ENCODE data around the gene PTGES2.

PTGES2 gene

DNA sequence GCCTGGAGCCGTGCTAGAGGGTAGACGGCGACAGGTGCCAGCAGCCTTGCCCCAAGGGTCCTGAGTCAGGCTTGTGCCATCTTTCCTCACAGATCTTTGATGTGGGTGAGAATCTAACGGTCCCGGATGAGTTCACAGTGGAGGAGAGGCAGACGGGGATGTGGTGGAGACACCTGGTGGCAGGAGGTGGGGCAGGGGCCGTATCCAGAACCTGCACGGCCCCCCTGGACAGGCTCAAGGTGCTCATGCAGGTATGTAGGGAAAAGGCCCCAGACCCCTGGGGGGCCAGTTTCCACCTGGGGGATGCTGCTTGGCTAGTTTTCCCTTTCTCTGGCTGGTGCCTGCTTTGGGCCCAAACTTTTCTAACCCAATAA is 24.0 kb downstream of the PTGES2 start:
- DNase-seq (ENCODE audit: low read depth in 2 of 2) = peak in 1 of 2 donors; percentile 29

DNA sequence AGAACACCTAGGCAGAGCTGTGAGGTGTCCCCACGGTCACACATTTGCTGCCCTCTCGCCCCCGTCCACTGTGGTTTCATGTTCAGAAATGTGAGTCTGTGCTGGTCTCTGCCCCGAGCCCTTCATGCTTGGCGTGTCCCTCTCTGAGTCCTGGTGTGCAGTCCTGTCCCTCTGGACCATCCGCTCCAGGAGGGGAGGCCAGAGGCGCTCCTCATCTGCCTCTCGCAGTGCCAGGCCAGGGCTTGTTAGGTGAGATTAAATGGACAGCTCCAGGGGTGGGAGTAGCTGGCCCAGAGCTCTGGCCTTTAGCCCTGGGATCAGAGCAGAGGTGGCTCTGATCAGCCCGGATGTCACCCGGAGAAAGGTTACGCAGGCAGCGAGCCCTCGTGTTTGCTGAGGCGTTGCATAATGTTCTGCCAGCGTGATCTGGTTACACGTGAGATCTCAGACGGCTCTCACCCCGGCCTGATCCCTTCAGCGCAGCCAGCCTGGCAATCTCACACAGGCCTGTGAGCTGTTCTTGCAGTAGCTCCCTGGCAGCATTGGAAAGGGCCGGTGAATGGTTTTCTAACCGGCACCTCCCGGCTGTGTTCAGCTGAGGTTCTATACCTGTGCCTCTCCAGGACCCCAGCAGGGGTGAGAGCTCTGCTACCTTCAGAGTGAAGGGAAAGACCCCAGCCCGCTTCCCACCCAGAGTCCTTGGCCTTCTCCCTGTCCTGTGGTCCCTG is 24.5 kb downstream of the PTGES2 start:
- DNase-seq (ENCODE audit: low read depth in 2 of 2) = no peak

DNA sequence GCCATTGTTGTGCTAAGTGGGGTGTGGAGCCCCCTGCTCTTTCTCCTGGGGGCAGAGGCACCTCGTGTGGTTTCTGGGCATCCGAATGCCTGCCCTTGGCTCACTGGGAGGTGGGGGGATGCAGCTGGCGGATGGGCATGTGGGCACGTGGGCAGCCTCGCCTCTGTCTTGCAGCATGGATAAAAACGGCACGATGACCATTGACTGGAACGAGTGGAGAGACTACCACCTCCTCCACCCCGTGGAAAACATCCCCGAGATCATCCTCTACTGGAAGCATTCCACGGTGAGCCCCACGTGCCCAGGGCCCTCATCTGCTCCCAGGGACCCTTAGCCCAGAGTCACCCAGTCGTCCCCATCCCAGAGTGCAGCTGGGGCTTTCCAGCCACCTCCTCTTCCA is 25.3 kb downstream of the PTGES2 start:
- DNase-seq (ENCODE audit: low read depth in 2 of 2) = no peak

DNA sequence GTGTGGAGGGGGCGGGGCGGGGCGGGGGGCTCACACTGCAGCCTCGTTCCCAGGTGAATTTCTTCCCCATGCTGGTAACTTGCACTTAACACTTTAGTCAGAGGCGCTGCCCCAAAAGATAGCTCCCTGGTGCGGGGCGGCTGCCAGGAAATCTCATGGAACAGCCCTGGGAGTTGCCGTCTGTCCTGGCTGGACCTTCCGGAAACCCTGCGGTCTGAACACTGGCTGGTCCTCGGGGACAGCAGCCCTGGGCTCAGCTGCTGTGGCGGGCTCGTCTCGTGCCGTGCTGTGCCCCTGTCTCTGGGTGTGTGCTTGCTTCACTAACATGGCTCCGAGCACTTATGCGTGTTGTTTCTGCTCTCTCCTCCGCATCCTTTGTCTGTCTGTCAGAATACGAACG is 25.8 kb downstream of the PTGES2 start:
- no peak for DNase-seq (ENCODE audit: low read depth in 2 of 2)

DNA sequence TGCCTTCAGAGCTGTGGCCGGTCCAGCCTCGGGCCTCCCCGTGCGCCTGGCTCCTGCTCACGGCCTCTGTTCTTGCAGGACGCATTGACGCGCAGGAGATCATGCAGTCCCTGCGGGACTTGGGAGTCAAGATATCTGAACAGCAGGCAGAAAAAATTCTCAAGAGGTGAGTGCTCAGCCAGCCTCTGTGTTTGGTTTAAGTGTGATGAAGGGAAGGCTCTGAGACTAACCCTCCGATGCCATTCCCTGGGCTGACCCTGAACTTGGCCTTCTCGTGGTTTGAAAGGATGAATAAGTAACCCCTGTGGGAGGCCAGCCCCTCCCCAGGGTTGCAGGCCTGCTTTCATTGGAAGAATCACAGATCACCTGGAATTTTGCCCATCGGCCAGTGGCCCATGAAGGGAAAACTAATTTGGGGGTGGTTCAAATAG is 26.3 kb downstream of the PTGES2 start:
- DNase-seq (ENCODE audit: low read depth in 2 of 2) = no peak

DNA sequence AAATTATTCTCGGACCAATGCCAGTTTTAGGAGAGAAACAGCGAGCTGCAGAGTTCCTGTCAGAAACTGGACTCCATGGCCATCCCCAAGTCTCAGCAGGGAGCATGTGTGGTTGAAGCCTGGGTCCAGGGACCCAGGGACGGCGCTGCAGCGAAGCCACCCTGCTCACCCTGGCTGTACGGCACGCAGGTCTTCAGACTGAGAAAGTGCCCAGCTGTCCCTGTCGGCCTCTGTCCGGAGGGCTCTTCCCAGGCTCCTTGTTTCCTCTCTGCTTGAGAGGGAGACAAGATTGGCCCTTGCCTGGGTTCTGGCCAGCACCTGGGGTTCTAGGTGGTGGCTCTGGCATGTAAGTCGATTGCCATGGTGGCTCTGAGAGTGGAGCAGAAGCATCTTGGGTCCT is 26.9 kb downstream of the PTGES2 start:
- DNase-seq (ENCODE audit: low read depth in 2 of 2) = no peak

DNA sequence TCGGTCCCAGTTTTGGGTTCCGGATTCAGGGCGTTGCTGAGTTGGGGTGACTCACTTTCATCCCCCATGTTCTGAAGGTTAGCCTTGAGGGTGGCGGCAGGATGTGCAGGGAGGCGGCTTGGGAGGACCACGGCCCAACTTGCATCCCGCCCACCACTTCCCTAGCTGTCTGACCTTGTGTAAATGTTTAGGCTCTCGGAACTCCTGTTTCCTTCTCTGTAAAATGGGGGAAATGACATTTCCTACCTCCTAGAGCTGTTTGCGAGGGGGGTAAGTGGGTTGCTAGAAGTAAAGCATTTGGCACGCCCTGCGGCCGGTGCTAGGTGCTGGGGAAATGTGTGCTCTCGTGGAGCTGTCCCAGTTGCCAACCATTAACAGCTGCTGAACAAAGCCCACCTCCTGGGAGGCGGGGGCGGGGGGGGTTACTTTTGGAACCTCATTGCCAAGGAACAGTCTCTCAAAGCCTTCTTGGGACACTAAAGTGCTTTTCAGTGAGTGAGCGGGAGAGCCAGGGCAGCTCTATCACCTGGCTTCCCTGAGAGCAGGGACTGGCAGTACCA is 27.5 kb downstream of the PTGES2 start:
- DNase-seq (ENCODE audit: low read depth in 2 of 2) = no peak

DNA sequence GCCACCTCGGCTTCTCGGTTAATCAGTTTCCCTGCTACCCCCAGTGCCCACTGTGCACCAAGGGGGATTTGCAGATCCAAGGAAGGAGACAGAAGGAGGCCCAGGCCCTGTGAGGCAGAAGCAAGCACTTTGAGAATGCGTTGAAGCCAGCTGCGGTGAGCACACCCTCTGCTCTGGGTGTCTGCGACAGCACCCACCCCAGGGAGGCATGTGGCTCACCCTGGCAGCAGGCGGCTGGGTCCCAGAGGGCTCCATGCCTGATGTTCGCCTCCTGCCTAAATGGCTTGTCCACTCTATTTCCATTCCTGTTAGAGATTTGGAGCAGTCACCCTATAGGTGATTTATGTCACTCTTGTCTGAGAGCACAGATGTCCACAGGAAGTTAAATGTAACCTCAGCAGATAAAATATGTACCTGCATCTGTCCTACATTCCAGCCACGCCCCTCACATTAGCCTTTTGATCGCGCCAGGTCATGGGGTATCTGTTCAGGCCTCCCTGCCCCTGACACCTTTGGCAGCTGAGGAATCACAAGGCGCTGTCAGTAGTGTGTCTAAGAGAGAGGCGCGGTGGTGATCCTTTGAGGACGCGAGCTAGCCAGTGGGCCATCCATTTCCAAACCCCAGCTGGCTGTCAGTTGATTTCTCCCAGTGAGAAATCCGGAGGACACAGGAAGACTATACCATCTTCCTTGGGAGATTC is 28.1 kb downstream of the PTGES2 start:
- DNase-seq (ENCODE audit: low read depth in 2 of 2) = no peak

DNA sequence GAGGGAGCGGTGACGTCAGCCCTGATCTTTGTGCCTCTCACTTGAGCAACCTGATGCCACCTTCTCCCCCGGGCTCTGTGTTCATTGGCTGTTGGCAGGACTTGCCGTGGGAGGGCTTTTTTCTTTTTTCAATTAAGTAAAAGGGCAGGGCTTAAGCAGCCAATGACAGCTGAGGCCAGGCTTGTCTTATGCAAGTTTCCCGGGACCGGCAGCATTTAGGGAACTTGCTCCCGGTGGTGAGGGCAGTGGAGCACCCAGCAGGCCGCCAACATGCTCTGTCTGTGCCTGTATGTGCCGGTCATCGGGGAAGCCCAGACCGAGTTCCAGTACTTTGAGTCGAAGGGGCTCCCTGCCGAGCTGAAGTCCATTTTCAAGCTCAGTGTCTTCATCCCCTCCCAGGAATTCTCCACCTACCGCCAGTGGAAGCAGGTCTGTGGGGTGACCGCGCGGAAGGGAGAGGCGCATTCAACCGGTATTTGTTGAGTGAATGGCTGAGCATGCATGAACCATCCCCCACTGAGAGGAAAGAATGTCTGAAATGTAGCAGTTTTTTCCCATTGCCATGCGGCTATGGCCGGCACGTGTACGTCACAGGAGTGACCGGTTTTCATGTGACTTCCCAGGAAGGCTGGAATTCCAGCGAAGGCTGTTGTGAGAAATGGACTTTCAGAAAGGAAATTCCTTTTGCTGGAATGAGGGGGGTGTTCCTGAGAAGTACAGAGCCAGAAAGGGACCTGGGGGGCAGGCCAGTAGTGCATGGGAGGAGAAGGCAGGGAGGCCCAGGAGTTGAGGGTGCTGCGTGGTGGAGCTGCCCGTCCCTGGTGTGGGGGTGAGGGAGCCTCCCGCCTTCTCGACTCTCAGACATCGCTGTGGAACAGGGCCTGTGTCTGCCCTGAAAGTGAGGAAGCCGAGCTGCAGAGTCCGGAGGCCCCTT is 29.0 kb downstream of the PTGES2 start:
- DNase-seq (ENCODE audit: low read depth in 2 of 2) = peak; percentile 59 to 65

DNA sequence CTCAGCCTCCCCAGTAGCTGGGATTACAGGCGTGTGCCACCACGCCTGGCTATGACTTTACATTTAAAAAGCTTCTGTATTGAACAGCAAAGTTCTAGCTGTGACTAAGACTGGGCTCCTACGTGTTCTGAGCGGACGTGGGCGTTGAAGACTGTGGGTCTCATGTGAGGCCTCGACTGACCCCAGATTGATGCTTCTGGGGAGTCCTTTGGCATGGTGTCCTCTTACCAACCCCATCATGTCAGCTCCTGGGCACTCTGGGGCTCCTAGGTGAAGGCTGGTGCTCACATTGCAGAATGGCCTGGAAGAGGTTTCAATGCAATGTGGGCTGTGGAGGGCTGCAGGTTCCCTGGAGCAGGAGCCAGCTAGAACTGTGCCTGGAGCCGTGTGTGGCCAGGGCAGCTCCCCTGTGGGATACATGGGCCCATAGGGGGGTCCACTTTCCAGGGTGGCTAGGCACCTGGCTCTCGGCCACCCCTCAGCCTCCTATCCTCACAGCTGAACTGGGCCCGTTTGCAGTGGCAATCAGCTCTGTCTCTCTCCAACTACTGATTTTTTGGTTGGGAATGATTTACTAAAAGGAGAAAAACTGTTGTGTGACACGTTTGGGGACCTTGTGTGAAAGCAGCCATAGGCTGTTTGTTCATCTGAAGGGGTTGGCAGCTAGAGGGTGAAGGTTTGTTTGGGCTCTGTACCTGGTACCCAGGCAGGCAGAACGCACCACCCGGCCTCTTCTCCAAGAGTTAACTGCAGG is 29.8 kb downstream of the PTGES2 start:
- DNase-seq (ENCODE audit: low read depth in 2 of 2) = no peak

DNA sequence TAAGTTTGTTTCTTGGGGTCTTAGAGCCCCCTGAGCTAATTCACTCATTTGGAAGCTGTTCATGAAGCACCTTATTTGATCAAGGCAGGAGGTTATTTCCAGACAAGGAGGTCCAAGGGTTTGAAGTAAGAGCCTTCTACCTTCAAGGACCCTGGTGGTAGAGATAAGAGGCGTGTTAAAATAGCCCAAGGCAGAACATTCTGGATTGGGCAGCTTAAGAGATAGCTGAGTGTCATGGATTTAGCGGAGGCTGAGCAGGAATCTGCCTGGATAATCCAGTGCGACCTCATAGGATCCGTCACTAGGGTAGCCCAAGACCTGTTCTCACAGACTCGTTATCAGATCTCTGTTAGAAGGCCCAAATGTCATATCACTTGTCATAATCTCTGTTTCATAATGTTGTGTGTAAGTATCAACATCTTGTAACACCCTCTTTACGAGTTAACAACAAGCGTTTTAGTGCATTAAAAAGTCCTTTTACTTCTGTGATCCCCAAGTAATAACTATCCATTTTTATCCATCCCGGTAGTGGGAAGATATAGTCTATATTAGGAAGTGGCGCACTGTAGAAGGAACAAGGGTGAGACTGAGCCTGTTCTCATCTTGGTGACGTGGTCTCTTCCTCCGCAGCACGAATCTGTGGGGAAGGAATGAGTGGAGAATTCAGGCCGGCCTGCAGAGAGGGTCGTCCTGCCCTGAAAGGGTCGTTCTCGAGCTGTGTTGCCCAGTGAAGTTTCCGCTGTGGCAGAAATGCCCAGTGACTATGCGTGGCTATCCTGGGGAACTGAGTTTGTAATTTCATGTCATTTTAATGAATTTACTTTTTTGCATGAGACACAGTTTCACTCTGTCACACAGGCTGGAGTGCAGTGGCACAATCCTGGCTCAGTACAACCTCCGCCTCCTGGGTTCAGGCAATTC is 30.7 kb downstream of the PTGES2 start:
- no peak for DNase-seq (ENCODE audit: low read depth in 2 of 2)

DNA sequence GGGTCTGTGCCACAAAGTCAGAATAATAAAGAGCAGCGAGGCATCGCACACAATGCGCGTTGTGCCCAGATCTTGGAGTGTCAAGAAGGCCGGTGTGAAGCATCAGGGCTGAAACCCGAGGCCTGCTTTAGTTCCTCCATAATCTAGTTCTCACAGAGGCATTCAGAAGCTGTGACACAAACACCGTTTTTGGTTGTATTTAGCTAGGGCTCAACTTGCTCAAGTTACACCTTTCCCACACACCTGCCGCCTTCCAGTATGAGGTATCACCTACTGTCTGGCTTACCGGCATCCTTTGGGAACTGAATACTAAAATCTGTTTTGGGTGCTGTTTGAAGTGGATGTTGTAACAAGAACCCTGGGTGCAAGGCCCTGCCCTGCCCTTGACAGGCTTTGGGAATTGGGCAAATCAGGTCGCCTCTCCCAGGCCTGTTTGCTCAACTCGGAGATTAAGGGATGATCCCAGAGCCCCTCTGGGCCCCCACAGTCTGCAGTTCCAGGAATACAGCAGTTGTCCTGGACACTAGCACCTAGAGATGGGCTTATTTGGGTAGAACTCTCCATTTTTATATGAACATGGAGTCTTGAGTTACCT is 32.5 kb downstream of the PTGES2 start:
- no peak for DNase-seq (ENCODE audit: low read depth in 2 of 2)

DNA sequence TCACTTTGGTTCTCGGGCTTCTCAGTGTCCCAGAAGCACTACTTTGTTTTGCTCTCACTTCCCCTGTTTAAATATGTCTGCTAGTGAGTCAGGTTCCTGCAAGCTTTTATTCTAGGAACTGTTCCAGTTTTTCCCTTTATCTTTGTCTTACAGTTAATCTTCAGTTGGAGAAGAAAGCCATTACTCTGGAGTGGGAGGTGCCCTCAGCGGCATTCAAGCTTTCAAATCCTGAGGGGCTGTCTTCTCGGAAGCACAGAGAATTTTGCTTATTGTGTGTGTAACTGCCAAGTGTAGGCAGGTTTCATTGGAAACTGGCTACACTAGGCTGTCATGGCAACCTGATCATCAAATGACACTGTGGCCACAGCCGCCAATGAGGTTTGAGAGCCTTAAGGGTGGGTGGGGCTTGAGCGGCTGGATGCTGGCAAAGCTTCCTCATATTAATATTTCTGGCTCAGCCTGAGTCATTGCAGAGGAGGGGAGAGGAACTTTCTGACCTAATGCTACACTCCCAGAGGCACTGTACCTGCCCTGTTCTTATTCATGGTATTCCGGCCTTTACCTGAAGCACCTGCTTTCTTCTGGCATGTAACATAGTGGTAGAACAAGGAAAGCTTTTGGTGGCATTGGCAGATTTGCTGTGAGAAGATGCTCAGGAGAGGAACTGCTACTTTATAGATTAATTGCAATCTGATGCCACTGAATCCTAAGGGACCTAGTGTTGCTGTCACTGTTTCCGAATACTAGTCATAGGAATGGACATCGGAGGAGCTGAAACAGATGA is 33.2 kb downstream of the PTGES2 start:
- peak; percentile 59 to 65 for DNase-seq (ENCODE audit: low read depth in 2 of 2)

DNA sequence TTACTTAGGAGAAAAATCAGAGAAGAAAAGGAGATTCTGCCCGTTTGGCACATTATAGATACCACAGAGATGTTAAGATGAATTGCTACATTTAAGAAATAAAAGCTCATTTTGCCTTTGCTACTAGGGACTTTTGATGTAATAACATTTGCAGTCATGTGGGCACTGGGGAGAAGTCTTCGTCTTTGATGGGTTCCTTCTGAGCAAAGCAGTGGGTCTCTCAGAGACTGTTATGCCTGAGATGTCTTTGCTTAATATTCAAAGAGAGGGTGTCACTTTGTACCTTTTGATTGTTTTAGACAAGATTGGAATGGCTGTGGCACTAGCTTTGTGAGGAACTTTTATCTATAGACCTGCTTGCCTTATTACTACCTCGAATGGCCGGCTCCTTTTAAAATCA is 34.5 kb downstream of the PTGES2 start:
- no peak for DNase-seq (ENCODE audit: low read depth in 2 of 2)

DNA sequence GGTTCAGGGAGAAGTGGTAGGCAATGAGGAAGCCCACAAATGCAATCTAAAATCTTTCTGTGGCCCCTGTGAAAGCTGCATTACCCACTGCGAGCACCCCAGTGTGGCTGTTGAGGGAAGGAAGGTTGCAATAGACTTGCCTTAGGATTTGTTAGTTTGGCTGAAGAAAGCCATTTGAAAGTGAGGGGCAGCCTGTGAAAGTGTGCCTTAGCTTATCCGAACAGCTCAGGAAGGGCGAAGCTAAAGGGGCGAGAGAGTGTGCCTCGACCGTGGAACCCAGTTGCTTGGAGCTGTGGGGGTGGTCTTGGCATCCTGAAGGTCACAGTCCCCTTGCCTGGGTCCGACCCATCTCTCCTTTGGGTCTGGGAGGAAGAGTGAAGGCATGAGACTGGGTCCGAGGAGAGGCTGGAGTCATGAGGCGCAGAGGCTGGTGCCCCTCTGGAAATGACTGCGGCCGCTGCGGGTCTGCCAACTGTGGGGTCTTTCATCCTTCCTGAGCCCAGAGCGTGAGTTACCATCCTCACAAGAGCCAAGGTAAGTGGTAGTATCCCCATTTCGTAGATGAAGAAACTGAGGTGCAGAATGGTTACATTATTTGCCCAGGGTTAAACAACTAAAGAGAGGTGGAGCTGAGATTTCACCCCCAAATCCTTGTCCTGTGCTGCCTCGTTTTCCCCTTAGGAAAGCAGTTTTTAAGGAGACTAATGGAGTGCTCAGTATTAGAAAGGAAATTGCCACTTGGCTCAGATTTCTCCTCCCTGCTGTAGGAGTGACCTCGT is 35.1 kb downstream of the PTGES2 start:
- no peak for DNase-seq (ENCODE audit: low read depth in 2 of 2)

DNA sequence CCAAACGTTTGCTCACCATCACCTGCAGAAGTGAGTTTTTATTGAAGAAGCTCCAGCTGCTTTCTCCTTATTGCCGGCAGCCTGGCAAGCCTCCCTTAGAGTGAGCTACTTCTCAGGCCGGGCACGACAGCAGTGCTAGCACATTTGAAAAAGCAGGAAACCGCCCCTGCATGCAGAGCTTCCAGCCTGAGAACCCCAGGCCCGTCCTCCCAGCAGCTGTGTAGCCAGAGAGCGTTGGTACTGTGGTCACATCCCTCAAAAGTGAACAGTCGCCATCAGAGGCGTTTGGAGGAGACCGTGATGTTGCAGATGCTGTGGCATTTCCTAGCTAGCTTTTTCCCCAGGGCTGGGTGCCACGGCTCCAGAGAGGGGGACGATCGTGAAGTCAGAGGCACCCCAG is 36.0 kb downstream of the PTGES2 start:
- DNase-seq (ENCODE audit: low read depth in 2 of 2) = no peak

DNA sequence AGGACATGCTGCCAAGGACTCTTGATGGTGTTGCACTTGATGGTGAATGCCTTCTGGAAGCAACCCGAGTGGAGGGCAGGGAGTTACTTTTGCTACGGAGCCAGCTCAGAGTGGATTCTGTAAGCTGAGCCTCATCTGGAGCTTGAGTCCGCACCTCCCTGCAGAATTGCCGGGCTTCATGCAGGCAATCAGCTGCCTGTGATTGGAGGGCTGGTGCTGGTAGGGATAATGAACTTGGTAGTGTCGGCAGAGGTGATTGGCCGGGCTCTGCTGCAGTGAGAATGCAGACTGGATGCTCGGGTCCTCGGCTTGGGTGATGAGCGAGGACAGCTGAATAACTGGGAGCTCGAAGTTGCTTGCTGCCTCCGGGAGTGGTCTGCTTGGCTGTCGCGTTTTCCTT is 36.4 kb downstream of the PTGES2 start:
- DNase-seq (ENCODE audit: low read depth in 2 of 2) = no peak

DNA sequence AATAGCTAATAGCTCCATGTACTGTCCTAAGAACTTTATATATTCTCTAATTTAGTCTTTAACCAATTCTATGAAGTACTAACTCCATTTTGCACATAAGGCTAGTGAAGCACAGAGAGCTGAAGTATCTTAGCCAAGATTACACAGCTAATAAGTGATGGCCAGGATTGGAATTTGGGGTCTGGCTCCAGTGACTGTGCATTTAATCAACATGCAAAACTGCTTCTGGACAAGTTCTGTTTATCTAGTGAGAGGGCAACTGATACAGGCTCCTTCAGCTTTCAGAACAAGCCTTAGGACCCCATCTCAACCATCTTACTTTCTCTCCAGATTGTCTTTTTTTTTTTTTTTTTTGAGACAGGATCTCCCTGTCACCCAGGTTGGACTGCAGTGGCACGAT is 38.2 kb downstream of the PTGES2 start:
- no peak for DNase-seq (ENCODE audit: low read depth in 2 of 2)

Measured in stimulated activated CD4-positive, alpha-beta T cell treated with anti-CD3 and anti-CD28 coated beads, Interleukin-1b, Interleukin-23, amount 100 ng/mL, for 4 hours (primary cell).